ENCODE measurements around the gene RTN4RL1. TPM values are rescaled to one million over a fixed set of nuclear protein-coding genes. Genes with fewer than 3 reads are reported as not detected.

RTN4RL1 gene
- total and polyA plus RNA-seq, 2 of the 13 experiments (the other 11 are each of a cell fraction or from before 2014, with no cell fraction given): 0.01 TPM; not detected in 1

DNA sequence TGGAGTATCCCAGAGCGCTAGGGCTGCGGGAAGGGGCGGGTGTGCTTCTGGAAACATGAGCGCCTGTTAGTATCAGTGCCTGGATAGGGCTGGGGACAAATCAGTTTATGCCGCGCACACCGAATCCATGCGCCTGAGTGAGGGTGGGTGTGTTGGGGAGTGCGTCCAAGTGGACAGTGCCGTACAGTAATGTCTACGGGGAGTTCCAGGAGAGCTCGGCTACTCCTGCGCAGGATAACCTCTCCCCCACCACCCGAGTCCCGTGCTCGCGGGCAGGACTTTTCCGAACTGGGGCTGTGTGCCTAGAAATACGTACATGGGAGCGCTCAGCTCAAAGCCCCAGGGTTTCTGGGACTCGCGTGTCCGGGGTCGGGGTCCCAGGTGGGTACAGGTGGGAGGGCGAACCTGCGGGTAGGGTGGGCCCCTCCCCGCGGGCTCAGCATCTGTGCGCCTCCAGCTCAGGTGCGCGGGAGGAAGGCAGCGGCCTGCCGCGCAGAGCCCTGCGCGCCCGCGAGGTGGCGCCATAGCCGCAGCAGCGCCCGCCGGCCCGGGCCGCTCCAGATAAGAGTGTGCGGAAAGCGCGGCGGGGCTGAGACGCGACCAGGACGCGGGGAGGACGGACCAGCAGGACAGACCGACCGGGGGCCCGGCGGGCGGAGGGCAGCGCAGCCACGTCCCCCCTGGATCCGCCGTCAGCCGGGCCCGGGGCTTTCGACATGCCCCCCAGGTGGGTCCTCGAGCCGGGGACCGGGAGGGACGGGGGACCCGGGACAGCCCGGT lies 29.6 kb upstream of the RTN4RL1 start, which contains the start of gene HIC1 (continued):
- TF ChIP-seq, protein P1, sequence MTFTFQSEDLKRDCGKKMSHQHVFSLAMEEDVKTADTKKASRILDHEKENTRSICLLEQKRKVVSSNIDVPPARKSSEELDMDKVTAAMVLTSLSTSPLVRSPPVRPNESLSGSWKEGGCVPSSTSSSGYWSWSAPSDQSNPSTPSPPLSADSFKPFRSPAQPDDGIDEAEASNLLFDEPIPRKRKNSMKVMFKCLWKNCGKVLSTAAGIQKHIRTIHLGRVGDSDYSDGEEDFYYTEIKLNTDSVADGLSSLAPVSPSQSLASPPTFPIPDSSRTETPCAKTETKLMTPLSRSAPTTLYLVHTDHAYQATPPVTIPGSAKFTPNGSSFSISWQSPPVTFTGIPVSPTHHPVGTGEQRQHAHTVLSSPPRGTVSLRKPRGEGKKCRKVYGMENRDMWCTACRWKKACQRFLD (CRISPR knock-in tag; IDR thresholded peaks at IDR 0.05; ENCODE audit: borderline replicate concordance): 0 out of 2 replicates have a peak, but pooled peaks have one; percentile 43
- TF ChIP-seq ZNF530 (CRISPR knock-in tag; IDR thresholded peaks at IDR 0.05; ENCODE audit: low read depth): no peak
- TF ChIP-seq ZC3H4 (CRISPR knock-in tag; IDR thresholded peaks at IDR 0.05; ENCODE audit: borderline replicate concordance): no peak
- no peak for TF ChIP-seq SIX1 (CRISPR knock-in tag; IDR thresholded peaks at IDR 0.05; ENCODE audit: borderline replicate concordance)
- no peak for TF ChIP-seq ZNF275 (CRISPR knock-in tag; IDR thresholded peaks at IDR 0.05; ENCODE audit: borderline replicate concordance)
- TF ChIP-seq RAD21 (CRISPR knock-in tag; IDR thresholded peaks at IDR 0.05): peak; percentile 96
- TF ChIP-seq ZNF562 (CRISPR knock-in tag; IDR thresholded peaks at IDR 0.05; ENCODE audit: borderline replicate concordance): no peak
- TF ChIP-seq ZFP37 (CRISPR knock-in tag; IDR thresholded peaks at IDR 0.05; ENCODE audit: borderline replicate concordance): no peak
- TF ChIP-seq ZNF678 (CRISPR knock-in tag; IDR thresholded peaks at IDR 0.05): no peak
- TF ChIP-seq MTA1 (CRISPR knock-in tag; IDR thresholded peaks at IDR 0.05; ENCODE audit: borderline replicate concordance): peak; percentile 21; the same call in 1 of the 2 replicates
- no peak for TF ChIP-seq SNRNP70 (IDR thresholded peaks at IDR 0.05; ENCODE audit: low read depth, low read length)
- no peak for TF ChIP-seq MNT (IDR thresholded peaks at IDR 0.05)
- peak; percentile 39 for TF ChIP-seq SAP130 (CRISPR knock-in tag; IDR thresholded peaks at IDR 0.05; ENCODE audit: low read depth)
- TF ChIP-seq ETV6 (CRISPR knock-in tag; conservative IDR thresholded peaks at IDR 0.05): no peak; the same call in 1 of the 2 replicates
- no peak for TF ChIP-seq TAF15 (IDR thresholded peaks at IDR 0.05; ENCODE audit: low read depth, low read length, poor library complexity, severe bottlenecking)
- no peak for TF ChIP-seq SPEN (CRISPR knock-in tag; IDR thresholded peaks at IDR 0.05; ENCODE audit: low read depth)
- no peak for TF ChIP-seq SRSF9 (IDR thresholded peaks at IDR 0.05; ENCODE audit: borderline replicate concordance, insufficient read depth, low read depth, low read length, poor library complexity, severe bottlenecking)
- TF ChIP-seq, protein P2, sequence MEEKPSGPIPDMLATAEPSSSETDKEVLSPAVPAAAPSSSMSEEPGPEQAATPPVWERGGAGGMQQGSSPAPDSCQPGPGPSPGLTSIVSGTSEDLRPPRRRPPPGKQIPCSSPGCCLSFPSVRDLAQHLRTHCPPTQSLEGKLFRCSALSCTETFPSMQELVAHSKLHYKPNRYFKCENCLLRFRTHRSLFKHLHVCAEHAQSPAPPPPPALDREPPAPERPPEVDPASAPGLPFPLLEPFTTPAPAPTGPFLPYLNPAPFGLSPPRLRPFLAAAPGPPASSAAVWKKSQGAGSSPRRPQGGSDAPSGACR (CRISPR knock-in tag; IDR thresholded peaks at IDR 0.05): no peak
- TF ChIP-seq BCL6 (CRISPR knock-in tag; IDR thresholded peaks at IDR 0.05): 0 out of 2 replicates have a peak, but pooled peaks have one; percentile 17
- no peak for TF ChIP-seq ZBTB34 (CRISPR knock-in tag; IDR thresholded peaks at IDR 0.05)
- no peak for TF ChIP-seq IKZF1 (IDR thresholded peaks at IDR 0.05)
- TF ChIP-seq FOXA3 (CRISPR knock-in tag; IDR thresholded peaks at IDR 0.05): no peak

All from HepG2 (cell line).